ACC112 (cell line): ENCODE results near the gene RAB3C.

Experiments
- H2AFZ ChIP-seq: fragments of 200-600 bp; sonication (generic); one replicate; pipeline ENCODE4 v1.6.0; 2017; ENCODE audit warnings: antibody characterized with exemption, low read length; ENCODE audit not compliant: unreplicated experiment
- H3K27ac ChIP-seq: fragments of 200-600 bp; sonication (generic); 2 replicates; pipeline ENCODE4 v1.5.1; 2014; ENCODE audit warnings: low read depth, mild to moderate bottlenecking, antibody characterized with exemption, low read length, moderate library complexity
- H3K27me3 ChIP-seq: fragments of 200-600 bp; sonication (generic); 2 replicates; pipeline ENCODE4 v1.6.1; 2014; ENCODE audit warnings: mild to moderate bottlenecking, antibody characterized with exemption, low read length, moderate library complexity, mixed read lengths; ENCODE audit not compliant: insufficient read depth
- H3K36me3 ChIP-seq: fragments of 200-600 bp; sonication (generic); 2 replicates; pipeline ENCODE4 v1.6.1; 2016; ENCODE audit warnings: mild to moderate bottlenecking, antibody characterized with exemption, low read length, moderate library complexity, mixed read lengths; ENCODE audit not compliant: insufficient read depth
- H3K4me1 ChIP-seq: fragments of 200-600 bp; sonication (generic); one replicate; pipeline ENCODE4 v1.6.1; 2016; ENCODE audit warnings: low read length, mixed read lengths; ENCODE audit not compliant: insufficient read depth, unreplicated experiment, control insufficient read depth
- H3K4me3 ChIP-seq: fragments of 200-600 bp; sonication (generic); 2 replicates; pipeline ENCODE4 v1.5.1; 2014; ENCODE audit warnings: mild to moderate bottlenecking, low read depth, low read length
- H3K79me2 ChIP-seq: fragments of 200-600 bp; sonication (generic); one replicate; pipeline ENCODE4 v1.6.0; 2016; ENCODE audit warnings: low read length; ENCODE audit not compliant: control insufficient read depth, unreplicated experiment, insufficient read depth

The RAB3C gene

DNA sequence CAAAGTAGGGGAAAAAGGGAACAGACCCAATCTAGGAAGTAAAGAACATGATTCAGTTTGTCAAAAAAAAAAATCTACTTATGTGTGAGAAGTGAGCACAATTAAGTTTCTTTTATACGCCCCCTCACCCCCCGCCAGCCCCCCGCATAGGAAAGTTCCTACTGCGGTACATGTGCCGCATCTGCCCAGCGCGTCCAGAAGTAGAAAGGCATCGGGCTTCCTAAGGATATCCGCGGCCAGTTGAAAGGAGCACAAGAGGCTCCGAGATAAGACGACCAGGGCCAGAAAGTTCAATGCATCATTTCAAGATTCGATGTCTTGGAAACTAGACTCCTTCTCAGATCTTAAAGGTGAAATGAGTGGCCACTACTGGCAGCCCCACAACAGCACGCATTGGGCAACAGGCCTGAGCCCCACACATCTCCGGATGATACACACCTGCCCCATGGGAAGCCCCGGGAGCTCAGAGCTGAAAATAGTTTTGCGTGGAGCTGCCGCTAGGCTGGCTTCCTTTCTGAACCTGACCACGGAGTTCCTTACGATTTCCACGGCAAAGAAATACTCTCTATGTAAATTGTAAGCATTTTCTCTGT, 203.9 kb downstream of the RAB3C start:
- no peaks in the 10 kb centered on the region for H3K79me2 ChIP-seq
- H3K4me1 ChIP-seq = no peaks in the 10 kb centered on the region
- H3K27me3 ChIP-seq = peaks cover 79% of the 10 kb centered on the region
- no peak overlapping the region for H3K4me3 ChIP-seq
- no peak overlapping the region for H3K27ac ChIP-seq
- no peaks in the 10 kb centered on the region for H3K36me3 ChIP-seq
- no peak overlapping the region for H2AFZ ChIP-seq

DNA sequence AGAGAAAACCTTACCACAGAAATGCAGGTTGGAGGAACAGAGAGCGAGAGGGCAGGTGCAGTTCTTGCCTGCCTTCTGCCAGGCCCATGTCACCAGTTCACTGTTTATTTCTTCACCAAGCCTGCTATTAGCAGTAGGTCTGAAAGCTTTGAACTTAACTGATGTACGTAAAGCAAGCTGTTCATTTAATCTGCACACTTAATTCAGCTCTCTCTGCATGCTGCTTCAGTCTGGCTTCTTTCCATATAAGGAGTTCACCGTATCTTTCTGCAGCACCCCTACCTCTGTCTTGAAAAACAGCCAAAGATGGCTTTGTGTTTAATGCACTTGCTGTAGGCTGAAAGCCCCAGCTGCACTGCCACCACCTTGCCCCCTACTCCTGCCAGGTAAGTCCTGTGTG, 205.1 kb downstream of the RAB3C start:
- no peaks in the 10 kb centered on the region for H3K79me2 ChIP-seq
- H3K27me3 ChIP-seq = peaks cover 73% of the 10 kb centered on the region
- H3K4me3 ChIP-seq = no peak overlapping the region
- no peak overlapping the region for H3K27ac ChIP-seq
- H3K4me1 ChIP-seq = no peaks in the 10 kb centered on the region
- no peaks in the 10 kb centered on the region for H3K36me3 ChIP-seq
- no peak overlapping the region for H2AFZ ChIP-seq

GRCh38 chr5:58793888-58794657, 211.2 kb downstream of the RAB3C start:
- Histone ChIP-seq H3K27me3 (peaks cover 67% of the 10 kb centered on the region), H3K4me1 (no peaks in the 10 kb centered on the region), H2AFZ (no peak overlapping the region), H3K36me3 (no peaks in the 10 kb centered on the region), H3K79me2 (no peaks in the 10 kb centered on the region), H3K4me3 (no peak overlapping the region), H3K27ac (no peak overlapping the region)

DNA sequence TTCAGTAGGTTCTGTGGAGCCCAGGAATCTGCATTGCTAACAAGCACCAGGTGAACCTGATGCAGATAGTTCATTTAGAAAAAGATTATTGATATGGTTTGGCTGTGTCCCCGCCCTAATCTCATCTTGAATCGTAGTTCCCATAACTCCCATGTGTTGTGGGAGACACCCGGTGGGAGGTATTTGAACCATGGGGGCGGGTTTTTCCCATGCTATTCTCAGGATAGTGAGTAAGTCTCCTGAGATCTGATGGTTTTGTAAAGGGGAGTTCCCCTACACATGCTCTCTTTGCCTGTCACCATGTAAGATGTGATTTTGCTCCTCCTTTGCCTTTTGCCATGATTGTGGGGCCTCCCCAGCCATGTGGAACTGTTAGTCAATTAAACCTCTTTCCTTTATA, 212.0 kb downstream of the RAB3C start:
- H3K36me3 ChIP-seq = no peaks in the 10 kb centered on the region
- H3K4me3 ChIP-seq = no peak overlapping the region
- H3K27ac ChIP-seq = no peak overlapping the region
- no peak overlapping the region for H2AFZ ChIP-seq
- no peaks in the 10 kb centered on the region for H3K79me2 ChIP-seq
- H3K27me3 ChIP-seq = peaks cover 66% of the 10 kb centered on the region
- H3K4me1 ChIP-seq = no peaks in the 10 kb centered on the region

- no peak overlapping the region for H3K4me3 ChIP-seq
- no peaks in the 10 kb centered on the region for H3K36me3 ChIP-seq
- H3K4me1 ChIP-seq = no peaks in the 10 kb centered on the region
- no peaks in the 10 kb centered on the region for H3K79me2 ChIP-seq
- no peak overlapping the region for H2AFZ ChIP-seq
- H3K27ac ChIP-seq = no peak overlapping the region
- H3K27me3 ChIP-seq = peaks cover 66% of the 10 kb centered on the region
Observed at GRCh38 chr5:58795327-58795726, 212.5 kb downstream of the RAB3C start.

GRCh38 chr5:58797021-58797420, 214.1 kb downstream of the RAB3C start:
- Histone ChIP-seq H3K27me3 (peaks cover 62% of the 10 kb centered on the region), H3K79me2 (no peaks in the 10 kb centered on the region), H3K4me1 (no peaks in the 10 kb centered on the region), H3K27ac (no peak overlapping the region), H3K36me3 (no peaks in the 10 kb centered on the region), H2AFZ (no peak overlapping the region), H3K4me3 (no peak overlapping the region)

DNA sequence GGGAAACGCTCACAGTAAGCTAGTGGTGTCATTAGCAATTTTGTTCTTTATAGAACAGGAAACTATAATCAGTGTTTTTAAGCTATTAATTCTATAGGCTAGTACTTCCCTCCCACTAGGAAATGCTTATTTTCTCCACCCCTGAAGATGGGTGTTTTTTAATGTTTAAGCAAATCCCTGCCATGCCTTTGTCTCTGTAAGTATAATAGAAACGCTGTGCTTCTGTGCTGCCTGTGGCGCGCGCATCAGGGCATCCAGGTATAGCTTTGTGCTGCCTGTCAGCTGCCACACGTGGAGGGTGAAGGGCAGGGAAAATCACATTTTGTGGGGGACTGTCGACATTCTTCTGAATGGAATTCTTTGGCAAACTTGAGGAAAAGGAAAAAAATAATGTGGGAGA, 217.5 kb downstream of the RAB3C start:
- Histone ChIP-seq H3K4me1 (no peaks in the 10 kb centered on the region), H3K4me3 (no peak overlapping the region), H2AFZ (no peak overlapping the region), H3K36me3 (no peaks in the 10 kb centered on the region), H3K27ac (no peak overlapping the region), H3K27me3 (peaks cover 68% of the 10 kb centered on the region), H3K79me2 (no peaks in the 10 kb centered on the region)

DNA sequence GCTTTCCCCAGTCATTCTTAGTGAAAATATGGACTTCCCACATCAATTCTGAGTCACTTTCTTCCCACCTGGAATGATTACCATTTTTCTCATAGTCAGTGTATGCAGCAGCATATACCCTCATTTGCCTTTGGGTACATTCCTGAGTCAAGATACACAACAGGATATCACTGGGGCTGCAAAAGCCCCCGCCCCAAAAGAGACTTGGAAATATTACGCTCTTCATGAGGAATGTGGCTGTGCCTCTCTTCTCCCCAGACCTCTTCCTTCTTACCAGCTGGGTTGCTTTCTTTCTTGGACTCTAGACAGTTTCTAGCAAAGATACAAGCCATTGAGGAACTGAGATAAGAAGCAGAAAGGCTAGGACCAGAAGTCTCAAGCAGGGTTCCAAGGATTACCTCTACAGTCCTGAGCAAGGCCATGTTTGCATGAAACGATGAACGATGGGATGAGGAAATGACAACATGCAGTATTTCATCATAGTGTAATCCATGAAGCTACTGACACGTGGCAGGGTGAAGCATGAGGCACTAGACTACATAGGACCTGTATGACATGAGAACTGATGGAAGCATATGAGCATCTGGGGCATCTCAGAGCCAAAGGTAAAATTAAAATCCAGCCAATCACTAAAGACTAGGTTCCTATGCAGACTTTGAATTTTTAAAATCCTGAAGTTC, 218.1 kb downstream of the RAB3C start:
- no peak overlapping the region for H2AFZ ChIP-seq
- H3K27me3 ChIP-seq = peaks cover 68% of the 10 kb centered on the region
- no peak overlapping the region for H3K27ac ChIP-seq
- no peaks in the 10 kb centered on the region for H3K4me1 ChIP-seq
- no peak overlapping the region for H3K4me3 ChIP-seq
- H3K36me3 ChIP-seq = no peaks in the 10 kb centered on the region
- H3K79me2 ChIP-seq = no peaks in the 10 kb centered on the region

GRCh38 chr5:58803056-58803455, 220.2 kb downstream of the RAB3C start:
- Histone ChIP-seq H3K27me3 (peaks cover 65% of the 10 kb centered on the region), H3K79me2 (no peaks in the 10 kb centered on the region), H3K36me3 (no peaks in the 10 kb centered on the region), H3K4me3 (no peak overlapping the region), H2AFZ (no peak overlapping the region), H3K4me1 (no peaks in the 10 kb centered on the region), H3K27ac (no peak overlapping the region)

DNA sequence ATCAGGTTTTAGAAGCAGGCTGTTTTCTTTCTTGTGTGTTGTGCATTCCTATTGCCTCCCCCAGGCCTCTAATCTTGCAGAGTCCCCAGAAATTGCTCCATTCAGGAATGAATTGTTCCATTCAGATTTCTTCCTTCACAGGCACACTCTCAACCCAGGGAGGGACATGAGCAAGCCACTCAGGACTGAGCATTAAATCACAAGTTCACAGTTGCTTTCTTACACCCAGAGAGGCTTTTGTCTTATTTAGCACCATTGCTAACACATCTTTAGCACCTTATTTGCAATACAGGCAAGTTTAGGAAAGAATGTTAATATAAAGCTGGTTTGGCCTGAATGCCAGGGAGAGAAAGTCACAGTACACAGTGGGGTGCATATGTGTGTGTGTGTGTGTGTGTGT, 221.4 kb downstream of the RAB3C start:
- no peak overlapping the region for H3K4me3 ChIP-seq
- peaks cover 62% of the 10 kb centered on the region for H3K27me3 ChIP-seq
- H3K27ac ChIP-seq = no peak overlapping the region
- H3K36me3 ChIP-seq = no peaks in the 10 kb centered on the region
- no peaks in the 10 kb centered on the region for H3K79me2 ChIP-seq
- no peaks in the 10 kb centered on the region for H3K4me1 ChIP-seq
- no peak overlapping the region for H2AFZ ChIP-seq

DNA sequence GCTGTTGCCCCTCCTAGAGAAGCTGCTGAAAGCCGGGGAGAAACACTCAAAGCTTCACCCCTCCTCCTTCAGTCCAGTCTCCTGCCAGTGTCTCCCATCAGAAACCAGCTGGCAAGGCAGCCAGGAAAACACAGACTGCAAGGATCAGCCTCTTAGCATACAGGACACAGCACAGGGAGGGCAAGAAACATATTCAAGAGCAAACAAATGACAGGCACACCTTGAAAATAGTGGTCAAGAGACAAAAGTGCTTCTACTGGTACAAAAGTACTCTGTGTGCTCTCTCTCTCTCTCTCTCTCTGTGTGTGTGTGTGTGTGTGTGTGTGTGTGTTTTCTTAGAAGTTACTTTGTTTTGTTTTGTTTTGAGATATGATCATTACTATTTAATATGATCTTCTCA, 227.2 kb downstream of the RAB3C start:
- Histone ChIP-seq H3K79me2 (no peaks in the 10 kb centered on the region), H2AFZ (no peak overlapping the region), H3K4me1 (no peaks in the 10 kb centered on the region), H3K4me3 (no peak overlapping the region), H3K36me3 (no peaks in the 10 kb centered on the region), H3K27ac (no peak overlapping the region), H3K27me3 (peaks cover 37% of the 10 kb centered on the region)
